ENCODE data around the gene DLG4.
"Not testable (repeated sequence)": the region's sequence is repeated elsewhere in the genome, so short reads cannot be mapped to it uniquely, and the experiment has no call there.

DLG4 gene

DNA sequence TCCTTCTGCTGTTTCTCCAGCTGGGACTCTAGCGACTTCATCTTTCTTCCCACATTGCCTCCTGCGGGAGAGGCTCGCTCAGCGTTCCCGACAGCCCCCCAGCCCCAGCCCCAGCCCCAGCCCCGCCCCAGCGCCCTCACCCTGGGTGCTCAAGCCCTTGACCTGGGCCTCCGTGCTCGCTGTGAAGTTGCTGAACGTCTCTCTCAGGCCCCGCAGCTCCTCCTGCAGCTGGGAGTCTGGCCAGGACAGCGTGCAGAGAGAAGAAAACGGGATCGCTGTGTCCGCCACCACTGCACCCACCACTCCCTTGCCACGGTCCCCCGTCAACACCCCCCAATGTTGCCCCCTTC lies 42.8 kb downstream of the DLG4 start:
- TF ChIP-seq, protein P1, sequence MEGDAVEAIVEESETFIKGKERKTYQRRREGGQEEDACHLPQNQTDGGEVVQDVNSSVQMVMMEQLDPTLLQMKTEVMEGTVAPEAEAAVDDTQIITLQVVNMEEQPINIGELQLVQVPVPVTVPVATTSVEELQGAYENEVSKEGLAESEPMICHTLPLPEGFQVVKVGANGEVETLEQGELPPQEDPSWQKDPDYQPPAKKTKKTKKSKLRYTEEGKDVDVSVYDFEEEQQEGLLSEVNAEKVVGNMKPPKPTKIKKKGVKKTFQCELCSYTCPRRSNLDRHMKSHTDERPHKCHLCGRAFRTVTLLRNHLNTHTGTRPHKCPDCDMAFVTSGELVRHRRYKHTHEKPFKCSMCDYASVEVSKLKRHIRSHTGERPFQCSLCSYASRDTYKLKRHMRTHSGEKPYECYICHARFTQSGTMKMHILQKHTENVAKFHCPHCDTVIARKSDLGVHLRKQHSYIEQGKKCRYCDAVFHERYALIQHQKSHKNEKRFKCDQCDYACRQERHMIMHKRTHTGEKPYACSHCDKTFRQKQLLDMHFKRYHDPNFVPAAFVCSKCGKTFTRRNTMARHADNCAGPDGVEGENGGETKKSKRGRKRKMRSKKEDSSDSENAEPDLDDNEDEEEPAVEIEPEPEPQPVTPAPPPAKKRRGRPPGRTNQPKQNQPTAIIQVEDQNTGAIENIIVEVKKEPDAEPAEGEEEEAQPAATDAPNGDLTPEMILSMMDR (IDR thresholded peaks at IDR 0.05): no peak
- no peak overlapping the region for H3K27ac ChIP-seq
- DNase-seq (ENCODE audit: low spot score): no peak
- H3K4me3 ChIP-seq: peak overlapping the region; percentile 60

DNA sequence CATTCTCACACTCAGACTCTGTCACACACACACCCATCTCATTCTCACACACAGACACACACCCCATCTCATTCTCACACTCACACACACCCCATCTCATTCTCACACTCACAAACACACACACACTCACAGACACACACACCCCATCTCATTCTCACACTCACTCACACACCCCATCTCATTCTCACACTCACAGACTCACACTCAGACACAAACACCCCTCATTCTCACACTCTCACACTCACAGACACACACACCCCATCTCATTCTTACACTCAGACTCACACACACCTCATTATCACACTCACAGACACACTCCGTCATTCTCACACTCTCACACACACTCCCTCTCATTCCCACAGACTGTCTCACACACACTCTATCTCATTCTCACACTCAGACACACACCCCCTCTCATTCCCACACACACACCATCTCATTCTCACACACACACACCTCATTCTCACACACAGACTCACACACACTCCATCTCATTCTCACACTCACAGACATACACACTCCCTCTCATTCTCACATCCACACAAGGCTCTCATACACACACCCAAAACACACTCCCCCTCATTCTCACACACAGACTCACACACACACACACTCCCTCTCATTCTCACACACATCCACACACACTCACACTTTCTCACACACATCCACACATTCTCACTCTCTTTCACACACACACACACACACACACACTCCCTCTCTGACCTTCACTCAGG lies 43.4 kb downstream of the DLG4 start:
- no peak for DNase-seq (ENCODE audit: low spot score)
- H3K4me3 ChIP-seq: no peak overlapping the region
- TF ChIP-seq, protein P1 (IDR thresholded peaks at IDR 0.05): no peak
- H3K27ac ChIP-seq: no peak overlapping the region

DNA sequence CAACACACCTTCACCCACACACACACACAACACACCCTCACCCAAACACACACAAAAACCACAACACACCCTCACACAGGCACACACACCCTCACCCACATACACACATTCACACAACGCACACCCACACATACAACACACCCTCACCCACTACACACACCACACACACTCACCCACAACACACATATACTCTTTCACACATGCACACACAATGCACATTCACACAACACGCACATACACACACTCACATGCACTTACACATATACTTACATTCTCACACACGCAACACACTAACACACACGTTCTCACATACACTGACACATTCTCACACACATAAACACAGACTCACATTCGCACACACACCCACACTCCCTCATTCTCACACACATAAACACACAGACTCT lies 44.3 kb downstream of the DLG4 start:
- DNase-seq (ENCODE audit: low spot score): no peak
- H3K4me3 ChIP-seq: no peak overlapping the region
- TF ChIP-seq, protein P1 (IDR thresholded peaks at IDR 0.05): no peak
- H3K27ac ChIP-seq: no peak overlapping the region

DNA sequence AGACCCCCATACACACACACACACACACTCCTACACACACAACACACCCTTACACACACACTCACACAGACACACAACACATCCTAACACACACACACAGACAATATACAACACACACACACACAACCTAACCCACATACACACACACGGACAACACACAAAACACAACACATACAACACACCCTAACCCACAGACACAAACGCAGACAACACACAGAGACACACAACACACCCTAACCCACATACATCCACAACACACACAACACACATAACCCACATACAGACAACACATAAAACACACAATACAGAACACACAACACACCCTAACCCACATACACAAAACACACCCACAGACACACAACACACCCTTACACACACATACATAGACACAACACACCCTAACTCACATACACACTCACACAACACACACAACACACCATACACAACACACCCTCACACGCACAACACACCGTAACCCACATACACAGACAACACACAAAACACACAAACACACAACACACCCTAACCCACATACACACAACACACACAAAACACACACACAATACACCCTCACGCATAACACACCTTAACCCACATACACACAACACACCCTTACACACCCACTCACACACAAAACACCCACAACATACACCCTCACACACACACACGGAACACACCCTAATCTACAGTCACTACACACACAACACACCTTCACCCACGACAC lies 44.9 kb downstream of the DLG4 start:
- Histone ChIP-seq H3K4me3 (peak overlapping the region; percentile 11), H3K27ac (no peak overlapping the region)
- TF ChIP-seq, protein P1 (IDR thresholded peaks at IDR 0.05): no peak
- DNase-seq (ENCODE audit: low spot score): no peak

DNA sequence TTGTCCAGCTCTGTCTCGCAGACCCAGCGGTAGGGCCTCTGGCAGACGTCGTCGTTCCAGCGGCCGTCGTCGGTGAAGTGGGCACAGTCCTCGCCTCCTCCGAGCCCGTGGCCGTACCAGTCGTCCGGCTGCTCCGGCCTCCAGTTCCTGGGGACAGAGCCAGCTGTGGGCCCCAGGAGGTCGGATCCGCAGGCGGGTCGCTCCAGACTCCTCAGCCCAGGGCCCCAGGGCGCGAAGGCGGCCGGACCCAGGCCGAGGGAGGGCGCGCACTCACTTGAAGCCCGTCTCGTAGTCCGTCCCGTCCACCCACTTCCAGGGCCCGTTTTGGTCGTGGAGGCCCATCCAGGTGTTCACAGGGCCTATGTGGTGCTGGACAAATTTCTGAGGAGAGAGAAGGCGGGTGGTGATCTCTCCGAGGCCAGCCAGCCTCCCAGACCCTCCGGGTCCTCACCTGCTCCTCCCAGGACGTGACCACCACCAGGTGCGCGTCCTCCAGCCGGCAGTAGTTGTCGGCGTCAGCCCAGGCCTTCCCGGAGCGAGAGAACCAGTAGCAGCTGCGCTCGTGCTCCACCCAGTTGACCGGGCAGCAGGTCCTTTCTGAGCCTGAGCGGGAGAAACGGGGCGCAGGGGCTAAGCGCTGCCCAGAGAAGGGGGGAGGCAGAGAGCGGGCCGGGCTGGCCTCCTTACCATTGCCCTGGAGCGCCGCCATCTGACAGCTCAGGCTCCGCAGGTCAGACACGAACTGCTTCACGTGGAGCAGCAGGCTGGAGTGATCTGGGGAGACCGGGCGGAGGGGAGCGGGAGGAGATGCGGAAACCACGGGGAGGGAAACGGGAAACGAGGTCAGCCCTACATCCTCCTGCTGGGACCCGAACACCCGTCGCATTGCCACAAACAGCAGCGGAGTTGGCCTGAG lies 45.7 kb downstream of the DLG4 start:
- Histone ChIP-seq H3K4me3 (peak overlapping the region; percentile 11), H3K27ac (no peak overlapping the region)
- DNase-seq (ENCODE audit: low spot score): no peak
- TF ChIP-seq, protein P1 (IDR thresholded peaks at IDR 0.05): no peak

DNA sequence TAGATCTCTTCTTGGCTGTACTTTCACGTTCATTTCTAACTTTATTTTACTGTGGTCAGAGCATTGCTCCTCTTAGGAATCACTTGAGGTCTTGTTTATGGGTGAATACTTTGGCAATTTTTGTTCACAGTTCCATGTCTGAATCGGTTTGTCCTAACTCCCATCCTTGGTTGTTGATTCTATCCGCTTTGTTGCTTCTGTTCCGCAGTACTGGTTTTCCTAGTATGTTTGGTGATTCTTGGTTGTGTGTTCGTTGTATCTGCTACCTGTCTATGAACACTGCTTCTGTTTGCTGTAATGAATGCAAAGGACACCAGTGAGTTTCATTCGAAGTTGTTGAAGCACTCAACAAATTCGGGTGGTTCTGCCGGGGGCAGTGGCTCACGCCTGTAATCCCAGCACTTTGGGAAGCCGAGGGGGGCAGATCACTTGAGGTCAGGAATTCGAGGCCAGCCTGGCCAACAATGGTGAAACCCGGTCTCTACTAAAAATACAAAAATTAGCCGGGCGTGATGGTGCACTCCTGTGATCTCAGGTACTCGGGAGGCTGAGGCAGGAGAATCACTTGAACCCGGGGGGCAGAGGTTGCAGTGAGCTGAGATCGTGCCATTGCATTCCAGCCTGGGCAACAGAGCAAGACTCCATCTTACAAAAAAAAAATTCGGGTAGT lies 47.0 kb downstream of the DLG4 start:
- not testable (repeated sequence) for H3K4me3 ChIP-seq; DNase-seq (ENCODE audit: low spot score); H3K27ac ChIP-seq

DNA sequence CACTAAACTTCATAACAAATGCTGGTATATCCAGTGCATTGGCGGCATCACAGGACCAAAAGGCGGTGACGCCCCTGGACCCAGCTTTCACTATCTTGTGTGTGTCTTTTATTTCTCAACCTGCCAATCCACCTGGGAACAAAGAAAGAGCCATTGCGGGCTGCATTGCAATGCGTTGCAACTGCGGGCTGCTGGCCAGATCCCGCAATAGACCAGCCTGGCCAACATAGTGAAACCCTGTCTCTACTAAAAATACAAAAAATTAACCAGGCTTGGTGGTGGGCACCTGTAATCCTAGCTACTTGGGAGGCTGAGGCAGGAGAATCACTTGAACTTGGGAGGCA lies 50.1 kb downstream of the DLG4 start:
- not testable (repeated sequence) for H3K27ac ChIP-seq; DNase-seq (ENCODE audit: low spot score)

DNA sequence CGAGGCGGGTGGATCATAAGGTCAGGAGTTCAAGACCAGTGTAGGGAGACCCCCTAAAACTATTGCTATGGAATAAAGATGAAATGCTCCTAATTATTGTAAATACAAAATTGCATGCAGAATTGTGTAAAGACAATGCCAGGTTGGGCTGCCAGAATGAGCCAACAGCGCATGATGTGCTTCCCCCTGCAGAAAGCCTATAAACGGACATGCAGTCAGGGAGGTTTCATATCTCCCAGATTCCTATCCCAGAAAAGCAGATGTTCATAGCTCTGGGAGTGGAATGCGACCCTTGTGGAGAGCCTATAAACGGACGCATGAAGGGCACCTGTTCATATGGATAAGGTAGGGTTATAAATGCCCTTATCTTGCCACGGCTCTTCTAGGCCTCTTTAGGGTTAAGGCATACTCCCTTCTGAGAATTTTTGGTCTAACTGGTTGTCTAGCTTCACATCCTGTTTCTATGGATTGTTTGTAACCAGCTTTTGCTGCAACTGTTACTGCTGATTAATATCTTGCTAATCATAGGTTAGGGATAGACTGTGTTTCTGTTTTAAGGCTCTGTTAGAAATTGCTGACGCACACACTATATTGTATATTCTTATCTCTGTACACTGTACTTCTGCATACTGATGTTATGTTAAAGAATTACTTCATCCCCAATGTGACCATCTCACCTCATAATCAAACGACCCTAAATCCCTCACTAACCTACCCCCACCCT lies 50.6 kb downstream of the DLG4 start:
- not testable (repeated sequence) for H3K4me3 ChIP-seq; DNase-seq (ENCODE audit: low spot score); H3K27ac ChIP-seq

More for the DNA sequence above, 50.1 kb downstream of the DLG4 start:
- not testable (repeated sequence) for H3K4me3 ChIP-seq
